Epidermal melanocyte (primary cell): ENCODE data around the gene SLC16A14.
"Not testable (repeated sequence)": the region's sequence is repeated elsewhere in the genome, so short reads cannot be mapped to it uniquely, and the experiment has no call there.

Experiments
- DNase-seq: peaks from one replicate; pipeline ENCODE4 v3.0.0; 2011; ENCODE audit warnings: low spot score; ENCODE audit not compliant: insufficient read length

Gene SLC16A14, protein sequence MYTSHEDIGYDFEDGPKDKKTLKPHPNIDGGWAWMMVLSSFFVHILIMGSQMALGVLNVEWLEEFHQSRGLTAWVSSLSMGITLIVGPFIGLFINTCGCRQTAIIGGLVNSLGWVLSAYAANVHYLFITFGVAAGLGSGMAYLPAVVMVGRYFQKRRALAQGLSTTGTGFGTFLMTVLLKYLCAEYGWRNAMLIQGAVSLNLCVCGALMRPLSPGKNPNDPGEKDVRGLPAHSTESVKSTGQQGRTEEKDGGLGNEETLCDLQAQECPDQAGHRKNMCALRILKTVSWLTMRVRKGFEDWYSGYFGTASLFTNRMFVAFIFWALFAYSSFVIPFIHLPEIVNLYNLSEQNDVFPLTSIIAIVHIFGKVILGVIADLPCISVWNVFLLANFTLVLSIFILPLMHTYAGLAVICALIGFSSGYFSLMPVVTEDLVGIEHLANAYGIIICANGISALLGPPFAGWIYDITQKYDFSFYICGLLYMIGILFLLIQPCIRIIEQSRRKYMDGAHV

DNA sequence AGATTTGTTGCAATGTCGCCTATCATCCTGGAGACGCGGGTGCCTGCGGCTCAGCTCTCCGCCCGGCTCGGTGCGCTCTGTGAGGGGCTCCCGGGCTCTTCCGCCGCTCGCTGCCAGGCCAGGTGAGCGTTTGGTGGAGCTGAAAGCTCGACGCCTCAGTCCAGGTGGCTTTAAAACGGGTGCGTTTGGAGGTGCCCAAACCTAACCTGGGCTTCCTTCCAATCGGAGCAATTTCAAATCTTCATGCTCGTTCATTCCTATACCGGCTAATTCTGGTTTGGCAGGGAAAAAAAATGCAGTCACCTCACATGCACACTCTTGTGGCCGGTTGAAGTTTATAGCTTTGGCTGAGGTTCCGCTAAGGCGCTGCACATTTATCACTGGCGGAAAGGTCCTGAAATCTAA, at the start of gene SLC16A14:
Gene SLC16A14, minus strand, starts transcription at position 274 of the 405 bp plus-strand sequence. CDS start 9,572 bp downstream, outside the sequence.
- no peak for DNase-seq

DNA sequence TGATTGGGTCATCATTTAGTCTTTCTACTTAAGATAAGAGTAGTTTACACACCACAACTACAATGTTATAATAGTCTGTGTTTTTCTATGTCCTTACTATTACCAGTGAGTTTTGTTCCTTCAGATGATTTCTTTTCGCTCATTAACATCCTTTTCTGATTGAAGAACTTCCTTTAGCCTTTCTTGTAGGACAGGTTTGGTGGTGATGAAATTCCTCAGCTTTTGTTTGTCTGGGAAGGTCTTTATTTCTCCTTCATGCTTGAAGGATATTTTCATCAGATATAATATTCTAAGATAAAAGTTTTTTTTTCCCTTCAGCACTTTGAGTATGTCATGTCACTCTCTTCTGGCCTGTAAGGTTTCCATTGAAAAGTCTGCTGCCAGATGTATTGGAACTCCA, 38.0 kb upstream of the SLC16A14 start:
- DNase-seq: no peak

GRCh38 chr2:230101967-230102366, 33.2 kb upstream of the SLC16A14 start:
- not testable (repeated sequence) for DNase-seq

- DNase-seq: no peak
These were observed 29.1 kb upstream of the SLC16A14 start for GRCh38 chr2:230097841-230098240.

- no peak for DNase-seq
These were observed 28.7 kb upstream of the SLC16A14 start for GRCh38 chr2:230097424-230097823.

- no peak for DNase-seq
These were observed 22.2 kb upstream of the SLC16A14 start for GRCh38 chr2:230090967-230091366.

- no peak for DNase-seq
These were observed 16.5 kb upstream of the SLC16A14 start for GRCh38 chr2:230085201-230085600.

DNA sequence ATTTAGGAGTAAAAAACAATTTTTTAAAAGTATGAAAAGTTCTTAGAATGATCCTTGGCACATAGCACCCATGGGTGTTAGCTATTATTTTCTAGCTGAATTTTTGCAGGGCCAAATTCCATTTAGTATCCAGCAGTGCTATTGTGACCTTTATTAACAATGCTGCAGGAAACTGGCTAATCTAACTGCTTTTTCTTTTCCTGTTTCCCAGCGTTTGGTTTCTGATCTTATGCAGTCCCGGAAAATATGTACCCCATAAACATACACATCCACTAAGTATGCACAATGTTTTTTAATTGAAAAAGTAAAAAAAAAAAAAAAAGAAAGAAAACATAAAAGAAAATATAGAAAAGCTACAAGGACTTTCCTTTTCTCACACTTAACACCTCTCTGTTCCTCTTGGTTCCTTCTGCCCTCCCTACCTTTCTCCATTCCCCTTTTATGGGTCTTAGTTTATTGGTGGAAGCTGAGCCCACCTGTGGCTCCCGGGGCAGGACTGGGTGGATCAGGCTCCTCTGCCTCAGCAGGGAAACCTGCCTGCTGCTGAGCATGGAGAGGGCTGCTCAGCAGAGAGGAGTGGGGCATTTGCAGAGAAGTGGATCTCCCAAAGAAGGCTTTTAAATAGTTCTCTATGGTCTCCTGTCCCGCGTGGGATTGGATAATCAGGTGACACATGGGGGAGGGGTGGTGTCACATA, 9.3 kb upstream of the SLC16A14 start:
- no peak for DNase-seq

GRCh38 chr2:230076819-230077218, 8.1 kb upstream of the SLC16A14 start:
- no peak for DNase-seq

DNA sequence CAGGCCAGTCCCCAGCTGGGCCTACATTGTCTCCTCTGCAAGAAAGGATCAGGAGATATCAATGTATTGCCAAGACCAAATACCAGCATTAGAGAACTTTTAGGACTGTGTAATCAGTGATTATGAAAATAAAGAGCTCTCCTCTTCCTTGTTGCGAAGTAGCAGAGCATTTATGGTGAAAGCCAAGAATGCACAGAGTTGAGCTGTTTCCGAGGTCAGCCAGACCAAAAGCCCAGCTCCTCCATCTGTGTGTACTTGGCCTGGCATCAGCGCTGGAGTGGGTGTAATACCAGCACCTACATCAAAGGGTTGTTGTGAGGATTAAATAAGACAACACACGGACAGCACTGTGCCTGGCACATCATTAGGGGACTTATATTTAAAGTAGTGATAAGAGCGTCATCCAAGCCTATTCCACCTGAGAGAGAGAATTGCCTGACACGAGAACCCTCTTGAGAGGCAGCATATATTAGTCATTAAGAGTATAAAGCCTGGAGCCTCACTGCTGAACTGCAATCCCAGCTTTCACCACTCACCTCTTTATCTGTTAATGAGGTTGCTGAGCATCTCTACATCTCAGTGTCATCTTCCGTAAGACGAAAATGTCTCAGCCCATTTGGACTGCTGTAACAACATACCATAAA, 7.4 kb upstream of the SLC16A14 start:
- DNase-seq: no peak

GRCh38 chr2:230071421-230071820, 2.7 kb upstream of the SLC16A14 start:
- DNase-seq: no peak

DNA sequence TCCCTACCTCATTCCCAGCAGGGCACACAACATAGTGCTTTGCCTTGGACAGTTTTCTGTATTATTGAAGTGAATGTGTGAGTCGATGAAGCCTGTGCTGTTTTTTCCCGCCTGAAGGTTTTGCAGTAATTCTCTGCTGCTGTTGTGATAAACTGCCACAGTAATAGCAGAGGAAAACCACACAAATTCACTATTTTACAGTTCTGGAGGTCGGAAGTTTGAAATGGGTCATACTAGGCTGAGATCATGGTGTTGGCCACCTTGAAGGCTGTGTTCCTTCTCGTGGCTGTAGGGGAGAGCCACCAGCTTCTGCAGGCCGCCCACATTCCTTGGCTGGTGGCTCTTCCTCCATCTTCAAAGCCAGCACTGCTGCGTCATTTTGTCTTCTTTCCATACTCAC, 678 bp upstream of the SLC16A14 start:
- DNase-seq: no peak

DNA sequence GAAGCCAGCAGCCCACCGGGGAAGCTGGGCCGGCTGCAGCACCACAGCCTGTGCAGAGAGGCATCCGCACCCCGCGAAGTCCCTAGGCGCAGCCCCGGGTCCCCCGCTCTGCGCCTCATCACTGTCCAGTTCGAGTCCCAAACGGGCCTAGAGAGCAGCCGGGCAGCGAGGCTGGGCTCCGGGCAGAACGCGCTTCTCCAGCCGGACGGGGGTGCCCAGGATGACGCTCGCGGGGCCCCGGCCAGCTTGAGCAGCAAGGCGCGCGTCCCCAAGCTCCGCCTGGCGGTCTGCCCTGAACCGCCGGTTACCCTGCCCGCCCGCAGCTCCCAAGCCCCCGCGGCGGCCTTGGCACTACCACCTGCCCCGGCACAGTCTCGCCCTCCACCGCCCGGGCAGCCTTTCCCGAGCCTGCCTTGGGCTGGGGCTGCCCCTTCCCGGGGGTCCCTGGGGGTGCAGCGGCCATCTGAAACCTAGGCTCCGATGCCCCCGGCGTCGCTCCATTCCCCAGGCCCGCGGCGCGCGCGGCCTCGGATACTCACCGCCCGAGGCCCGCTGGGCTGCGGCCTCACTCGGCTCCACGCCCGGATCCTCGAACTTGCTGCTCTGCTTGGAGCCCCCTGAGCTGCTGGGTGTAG, 591 bp downstream of the SLC16A14 start:
- no peak for DNase-seq

DNA sequence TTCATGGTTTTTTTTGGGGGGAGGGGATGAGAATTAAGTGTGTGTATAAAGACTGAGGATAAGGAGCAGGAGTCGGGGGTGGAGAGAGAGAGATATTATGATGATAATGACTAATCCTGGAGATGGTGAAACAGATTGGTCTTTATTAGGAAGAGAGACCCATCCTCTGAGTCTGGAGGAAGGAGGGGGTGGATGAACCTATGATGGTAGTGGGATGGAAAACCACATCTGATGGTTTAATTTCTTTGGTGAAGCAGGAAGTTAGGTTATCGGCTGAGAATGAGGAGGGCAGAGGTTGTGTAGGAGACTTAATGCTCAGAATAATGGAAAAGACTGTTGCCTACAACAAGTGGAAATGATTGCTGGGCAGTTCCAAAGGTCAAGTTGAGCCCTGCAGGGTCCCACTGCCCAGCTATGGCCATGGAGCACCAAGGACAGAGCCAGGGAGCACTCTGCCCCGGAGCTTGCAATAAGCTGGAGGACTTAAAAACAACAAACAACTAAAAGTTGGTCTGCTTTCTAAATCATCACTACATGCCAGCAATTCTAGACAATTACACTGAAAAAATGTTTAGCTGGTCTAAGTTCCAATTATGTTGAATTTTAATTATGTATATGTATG, 7.9 kb downstream of the SLC16A14 start:
- no peak for DNase-seq

DNA sequence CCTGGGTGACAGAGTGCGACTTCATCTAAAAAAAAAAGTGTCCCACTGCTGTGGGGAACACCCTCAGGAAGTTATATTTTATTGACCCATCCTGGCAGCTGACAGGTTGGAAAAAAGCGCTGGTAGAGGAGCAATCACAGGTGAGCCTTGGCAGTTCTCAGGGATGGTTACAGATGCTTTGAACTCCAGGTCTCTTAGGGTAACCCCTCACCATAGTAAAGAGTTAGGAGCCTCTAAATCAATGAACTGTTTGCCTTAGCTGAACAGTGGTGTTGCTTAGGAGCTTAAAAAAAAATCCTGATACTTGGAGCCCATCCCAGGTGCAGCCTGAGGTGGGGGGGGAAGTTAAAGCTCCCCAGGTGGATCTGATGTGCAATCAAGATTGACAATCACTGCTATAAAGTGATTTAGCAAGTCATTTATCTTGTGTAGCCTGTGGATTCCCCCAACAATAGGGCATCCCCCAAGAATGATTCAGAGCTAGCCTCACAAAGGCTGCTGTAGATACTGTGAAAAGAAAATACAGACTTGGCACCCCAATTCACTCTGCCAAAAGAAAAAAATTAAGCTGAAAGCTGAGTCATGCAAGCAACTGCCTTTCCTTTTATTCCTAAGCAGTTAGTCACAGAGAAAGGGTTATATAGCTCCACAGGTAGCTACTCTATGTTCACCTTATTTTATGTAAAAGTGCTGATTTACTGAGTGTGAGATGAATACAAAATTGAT, 14.8 kb downstream of the SLC16A14 start:
- DNase-seq: no peak

DNA sequence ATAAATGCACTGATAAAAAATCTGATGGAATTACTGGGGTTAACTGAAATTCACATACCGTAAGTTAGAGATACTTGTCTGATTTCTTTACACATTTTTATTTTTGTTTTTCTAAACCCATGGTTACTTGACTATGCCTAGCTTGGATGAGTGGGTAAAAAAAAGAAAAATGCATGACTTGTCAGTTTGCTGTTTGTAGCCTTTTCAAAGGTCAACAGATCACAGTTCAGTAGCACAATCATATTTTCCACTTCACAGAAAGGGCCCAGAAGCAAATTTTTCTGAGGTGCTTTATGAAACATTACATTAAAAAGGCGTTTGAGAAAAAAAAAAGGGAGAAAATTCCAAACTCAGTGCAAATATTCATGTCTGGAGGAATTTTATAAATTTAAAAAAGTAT, 16.4 kb downstream of the SLC16A14 start:
- DNase-seq: no peak

DNA sequence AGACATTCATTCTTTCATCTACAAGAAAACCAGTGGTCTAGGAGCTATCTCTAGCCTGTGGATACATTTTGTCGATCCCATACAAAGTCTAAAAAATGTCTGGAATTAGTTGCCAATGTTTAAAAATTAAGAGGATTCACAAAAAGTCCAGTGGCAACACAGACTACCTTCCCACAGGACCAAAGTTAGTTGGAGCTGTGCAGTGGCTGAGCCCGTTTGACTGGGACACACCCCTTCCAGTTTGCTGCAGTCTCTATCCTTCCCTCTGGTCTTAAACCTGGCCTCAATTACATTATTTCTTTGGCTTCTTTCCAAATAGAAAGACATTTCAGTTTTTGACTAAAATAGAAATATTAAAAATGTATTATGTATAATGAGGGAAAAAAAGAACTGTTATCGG, 18.6 kb downstream of the SLC16A14 start:
- no peak for DNase-seq

DNA sequence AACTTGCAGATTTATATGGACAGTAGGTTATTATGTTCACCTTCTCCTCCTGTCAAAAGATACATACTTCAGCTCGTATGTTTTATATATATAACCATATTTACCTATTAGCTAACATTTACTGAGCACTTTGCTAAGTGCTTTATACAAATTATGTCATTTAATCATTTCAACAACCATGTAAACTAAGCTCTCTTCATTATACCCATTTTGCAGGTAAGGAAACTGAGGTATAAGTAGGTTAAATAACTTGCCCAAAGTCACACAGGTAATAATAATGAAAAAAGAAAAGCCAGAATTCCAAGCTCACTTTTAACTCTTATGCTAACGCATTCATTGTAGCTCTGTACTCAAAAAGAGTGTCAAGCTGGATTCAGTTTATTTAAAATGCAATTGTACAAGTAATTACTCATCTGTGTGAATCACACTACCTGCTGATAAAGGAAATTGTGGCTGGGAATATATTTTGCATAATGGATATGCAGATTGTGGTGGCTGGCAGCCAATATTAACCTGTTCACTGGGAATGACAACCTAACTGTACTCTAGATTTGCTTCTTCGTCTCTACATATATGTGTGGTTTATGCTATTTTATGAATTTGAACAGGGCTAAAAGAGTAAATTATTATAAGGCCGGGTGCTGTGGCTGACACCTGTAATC, 20.6 kb downstream of the SLC16A14 start:
- no peak for DNase-seq

DNA sequence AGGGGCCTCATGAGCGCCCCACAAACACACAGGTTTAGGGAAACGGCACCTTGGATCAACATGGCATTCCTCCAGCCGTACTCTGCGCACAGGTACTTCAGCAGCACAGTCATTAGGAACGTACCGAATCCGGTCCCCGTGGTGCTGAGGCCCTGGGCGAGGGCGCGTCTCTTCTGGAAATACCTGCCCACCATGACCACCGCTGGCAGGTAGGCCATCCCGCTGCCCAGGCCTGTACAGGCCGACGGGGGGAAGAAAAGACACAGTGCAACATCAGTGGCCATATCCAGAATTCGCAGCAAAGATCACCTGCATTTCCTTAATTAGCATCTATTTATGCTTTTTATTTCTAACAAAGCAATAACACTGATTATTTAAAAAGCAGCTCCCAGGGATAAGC, 22.2 kb downstream of the SLC16A14 start:
- DNase-seq: no peak

DNA sequence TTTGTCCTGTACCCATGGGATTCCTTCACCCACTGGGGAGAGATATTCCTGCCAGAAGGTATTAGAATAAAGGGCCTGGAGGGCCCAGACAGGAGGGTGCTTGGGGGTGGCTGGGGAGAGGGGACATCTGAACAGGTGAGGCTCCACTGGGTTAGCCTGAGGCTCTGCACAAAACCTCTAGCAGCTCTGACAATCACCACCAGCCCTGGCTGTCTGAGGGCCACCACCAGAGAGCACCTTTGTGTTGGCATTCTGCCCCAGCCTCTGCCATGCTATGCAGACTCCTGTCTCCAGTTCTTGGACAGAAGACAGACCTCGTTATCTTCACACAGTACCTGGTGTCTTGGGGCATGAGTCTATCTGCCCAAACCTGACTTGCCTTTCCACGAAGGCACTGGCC, 25.3 kb downstream of the SLC16A14 start:
- no peak for DNase-seq
